HFF-Myc (cell line): Measurements from ENCODE around the gene TSEN15.
"Not testable (repeated sequence)": the region's sequence is repeated elsewhere in the genome, so short reads cannot be mapped to it uniquely, and the experiment has no call there.

Source experiments
- DNase-seq: peaks from one replicate; pipeline ENCODE4 v3.0.0-alpha.2; 2011; ENCODE audit warnings: low read depth; ENCODE audit errors: extremely low read depth
- H3K4me3 ChIP-seq: replicated peaks from 2 replicates; pipeline ENCODE4 v1.5.1; 2011; ENCODE audit warnings: low read depth, mild to moderate bottlenecking, control low read depth, low read length
- CTCF ChIP-seq: IDR thresholded peaks from 2 replicates; pipeline ENCODE4 v1.5.1; 2012; ENCODE audit warnings: mild to moderate bottlenecking, low read depth, low read length, control low read depth; ENCODE audit errors: missing control alignments

Gene TSEN15

GRCh38 chr1:184044603-184045376 lies 6.7 kb upstream of the TSEN15 start:
- no peak overlapping the region for H3K4me3 ChIP-seq
- TF ChIP-seq CTCF: no peak
- no peak for DNase-seq

- not testable (repeated sequence) for DNase-seq, H3K4me3 ChIP-seq
These were observed 4.0 kb upstream of the TSEN15 start for GRCh38 chr1:184047541-184047940.

GRCh38 chr1:184048561-184049240 lies 2.8 kb upstream of the TSEN15 start:
- no peak for DNase-seq
- no peak overlapping the region for H3K4me3 ChIP-seq
- no peak for TF ChIP-seq CTCF

- DNase-seq: no peak
- no peak for TF ChIP-seq CTCF
- H3K4me3 ChIP-seq: no peak overlapping the region
These were observed 2.2 kb upstream of the TSEN15 start for GRCh38 chr1:184049291-184049690.

GRCh38 chr1:184049836-184050468 lies 1.6 kb upstream of the TSEN15 start:
- no peak overlapping the region for H3K4me3 ChIP-seq
- DNase-seq: no peak
- no peak for TF ChIP-seq CTCF

- DNase-seq: no peak
- TF ChIP-seq CTCF: no peak
These were observed 894 bp upstream of the TSEN15 start for GRCh38 chr1:184050636-184051035.

GRCh38 chr1:184051138-184051484 lies 419 bp upstream of the TSEN15 start:
- DNase-seq: no peak
- H3K4me3 ChIP-seq: peak overlapping the region; percentile 91
- TF ChIP-seq CTCF: no peak

More at GRCh38 chr1:184050636-184051035, 894 bp upstream of the TSEN15 start:
- H3K4me3 ChIP-seq: peak overlapping the region; percentile 91
